Heart right ventricle (tissue), 16 donors: Measurements from ENCODE around the gene SLIT3. TPM values are rescaled to one million over a fixed set of nuclear protein-coding genes. Genes with fewer than 3 reads are reported as not detected.

Experiments used
- ATAC-seq, 8 donors: fragments of 200-7000 bp; cut with Tn5 transposase; one replicate each; pipeline ENCODE4 v1.9.1; 2020; ENCODE audit warnings: mild to moderate bottlenecking in 8 of 8, moderate library complexity in 8 of 8, moderate number of reproducible peaks in 1 of 8
- DNase-seq, 2 donors: peaks; one replicate each; pipeline ENCODE4 v3.0.0-alpha.2; 2020
- H3K27ac ChIP-seq, 10 donors: fragments of 200-600 bp; sonication (generic) in 2 of 10; one replicate each; pipeline versions ENCODE4 v1.5.0 to v1.8.0; 2020 to 2022; ENCODE audit warnings: mild to moderate bottlenecking in 3 of 10
- H3K27me3 ChIP-seq, 7 donors: fragments of 200-600 bp; one replicate each; pipeline ENCODE4 v1.8.0; 2021 to 2022; ENCODE audit warnings: mild to moderate bottlenecking in 2 of 7
- H3K36me3 ChIP-seq, 9 donors: fragments of 200-600 bp; sonication (generic) in 1 of 9; one replicate each; pipeline versions ENCODE4 v1.5.0 to v1.8.0; 2020 to 2022; ENCODE audit warnings: mild to moderate bottlenecking in 2 of 9
- H3K4me1 ChIP-seq, 9 donors: fragments of 200-600 bp; sonication (generic) in 1 of 9; one replicate each; pipeline versions ENCODE4 v1.5.0 to v1.8.0; 2020 to 2022; ENCODE audit warnings: mild to moderate bottlenecking in 4 of 9
- H3K4me3 ChIP-seq, 10 donors: fragments of 200-600 bp; sonication (generic) in 2 of 10; one replicate each; pipeline versions ENCODE4 v1.5.0 to v1.8.0; 2020 to 2022; ENCODE audit warnings: mild to moderate bottlenecking in 7 of 10, moderate library complexity in 2 of 10
- H3K9me3 ChIP-seq, 11 donors: fragments of 200-600 bp in 10 of 11; sonication (generic) in 2 of 11; one replicate each; pipeline versions ENCODE4 v1.5.0 to v1.8.0; 2013 to 2022; ENCODE audit warnings: mild to moderate bottlenecking in 2 of 11, control low read depth in 1 of 11, moderate library complexity in 1 of 11
- CTCF ChIP-seq, 9 donors: fragments of 200-600 bp; sonication (generic) in 2 of 9; IDR thresholded peaks; one replicate each; pipeline versions ENCODE4 v1.5.0 to v1.8.0; 2021 to 2022; ENCODE audit warnings: antibody characterized with exemption in 9 of 9, mild to moderate bottlenecking in 5 of 9, moderate library complexity in 1 of 9
- WGBS, 2 donors: extraction: QIAGEN DNeasy Blood & Tissue Kit; methylation state at CpG; one replicate each; pipeline ENCODE4 v1.1.7; 2013; ENCODE audit warnings: inconsistent platforms in 1 of 2; 5-methylcytosine and 5-hydroxymethylcytosine counted together
- intact Hi-C, 10 donors: fragments of 100-400 bp; cut with DNase I; formaldehyde crosslinking; loops; one replicate each; pipeline versions ENCODE4 v1.11.1 to v1.14.2; 2022
- polyA plus RNA-seq, 2 donors: library from polyadenylated mRNA; stranded (reverse); fragments of 200-250 nt; gene quantifications; one replicate each; pipeline ENCODE4 v1.2.3, GENCODE V29; 2013
- total RNA-seq, 10 donors: library from RNA; stranded (reverse); fragmentation: NEBNext Ultra II Directional in 3 of 10; extraction: Animal tissue kit (Norgen Biotek cat#: 25700) in 3 of 10; gene quantifications; one replicate each; pipeline versions ENCODE4 v1.2.1 to v1.2.4, GENCODE V29; 2021 to 2023
- donor health status: Arrhythmogenic right ventricular cardiomyopathy.
- donor health status: ischemic (EF 13 %, LVEDD 7.1; RV severe dilation, severe dysfunction).
- donor health status: healthy with polysubstance abuse.
- donor health status: DM: no; HTN: yes; CAD: no.
- donor health status: DM: no; HTN: no; CAD: no.
- donor health status: ischemic (EF 25% LVEDD 6.9; RV normal size, moderate dysfunction).
- donor health status: ischemic (EF 25% LVEDD 5.7; RV mildly dilated, moderate dysfunction).
- donor health status: healthy.
- donor health status: DM: yes; HTN: yes; CAD: no.
- donor health status: Ischemic cardiomyopathy.
- donor health status: ischemic (EF 35%, LVEDD 5.7; RV mildly dilated, moderate dysfunction).
- donor health status: nonischemic (EF 11% LVEDD 7.7; RV severe dilation, severe dysfunction).
- donor health status: DM: yes; HTN: yes; CAD: no.
- donor health status: PGD.
- donor health status: ischemic (EF 29% LVEDD 5.4; RV normal size, mild dysfunction).
- donor health status: nonischemic (EF 23%, LVEDD 6.1; RV moderate dilation, normal function).

SLIT3 gene
- total and polyA plus RNA-seq, 12 donors, result 2.0 to 29.2 (median 12.1) TPM

- peak; percentile 27 to 76 (median 59) for TF ChIP-seq CTCF (IDR thresholded peaks at IDR 0.05)
- peak in 1 of 2 donors; percentile 53 for DNase-seq
- H3K4me1 ChIP-seq, result no peaks in the 10 kb centered on the region
- WGBS, 2 donors, result 67 to 71% methylated on average over 5 of the region's 5 CpGs
- no peak overlapping the region for H3K4me3 ChIP-seq
- intact Hi-C loops, result loop anchor here (5.0 to 10.0 kb wide), 5 partner anchors 178 to 598 kb away; partner anchors contain the start of gene SLIT3 (in 1 of the 10)
- H3K9me3 ChIP-seq, result no peaks in the 10 kb centered on the region
- ATAC-seq, result peak; percentile 49 to 86 (median 68)
- no peaks in the 10 kb centered on the region for H3K36me3 ChIP-seq
- no peak overlapping the region for H3K27ac ChIP-seq
- no peaks in the 10 kb centered on the region for H3K27me3 ChIP-seq
Measured at GRCh38 chr5:168706655-168707069, 594.3 kb downstream of the SLIT3 start.

- DNase-seq (no peak), ATAC-seq (no peak)
- H3K27me3 ChIP-seq, result peaks cover 0 to 3% (median 0%) of the 10 kb centered on the region in 7 donors
- no peaks in the 10 kb centered on the region for H3K36me3 ChIP-seq
- whole genome bisulfite sequencing, 2 donors, result 97 to 100% methylated on average over 1 of the region's 1 CpG
- intact Hi-C loops, result loop anchor here (5.0 to 10.0 kb wide), 5 partner anchors 179 to 599 kb away; partner anchors contain the start of gene SLIT3 (in 1 of the 10)
- H3K4me3 ChIP-seq, result no peak overlapping the region
- H3K27ac ChIP-seq, result no peak overlapping the region
- H3K4me1 ChIP-seq, result no peaks in the 10 kb centered on the region
- no peak for TF ChIP-seq CTCF (IDR thresholded peaks at IDR 0.05)
- no peaks in the 10 kb centered on the region for H3K9me3 ChIP-seq
Measured at GRCh38 chr5:168705321-168705720, 595.6 kb downstream of the SLIT3 start.

- Histone ChIP-seq H3K4me1 (peaks cover 2 to 25% (median 16%) of the 10 kb centered on the region in 9 donors), H3K27me3 (peaks cover 0 to 9% (median 0%) of the 10 kb centered on the region in 7 donors), H3K4me3 (no peak overlapping the region), H3K36me3 (no peaks in the 10 kb centered on the region), H3K9me3 (no peaks in the 10 kb centered on the region), H3K27ac (no peak overlapping the region)
- WGBS, 2 donors, result 100% methylated on average over 2 of the region's 2 CpGs
- TF ChIP-seq CTCF (IDR thresholded peaks at IDR 0.05), result no peak
- no peak for ATAC-seq
- DNase-seq, result no peak
- intact Hi-C loops, result loop anchor here in 8 of 10 donors (10.0 kb wide), 4 partner anchors 182 to 602 kb away; partner anchors contain the start of gene SLIT3 (in 1 of the 8)
Measured at GRCh38 chr5:168702511-168702910, 598.4 kb downstream of the SLIT3 start.

GRCh38 chr5:168701641-168702040, 599.3 kb downstream of the SLIT3 start:
- H3K9me3 ChIP-seq, result no peaks in the 10 kb centered on the region
- no peak overlapping the region for H3K27ac ChIP-seq
- DNase-seq, result no peak
- H3K36me3 ChIP-seq, result no peaks in the 10 kb centered on the region
- WGBS, 2 donors, result 97 to 99% methylated on average over 5 of the region's 5 CpGs
- peaks cover 0 to 9% (median 0%) of the 10 kb centered on the region in 7 donors for H3K27me3 ChIP-seq
- no peak for ATAC-seq
- no peak overlapping the region for H3K4me3 ChIP-seq
- no peak for TF ChIP-seq CTCF (IDR thresholded peaks at IDR 0.05)
- peaks cover 2 to 34% (median 16%) of the 10 kb centered on the region in 9 donors for H3K4me1 ChIP-seq
- intact Hi-C loops, result loop anchor here in 8 of 10 donors (10.0 kb wide), 4 partner anchors 183 to 603 kb away; partner anchors contain the start of gene SLIT3 (in 1 of the 8)
